ENCODE results near the gene SLC35E3. TPM values are rescaled to one million over a fixed set of nuclear protein-coding genes. Genes with fewer than 3 reads are reported as not detected.
"Not testable (repeated sequence)": the region's sequence is repeated elsewhere in the genome, so short reads cannot be mapped to it uniquely, and the experiment has no call there.

SLC35E3 gene
- total RNA-seq, 1 donor from 2014 or later = 2.6 TPM

GRCh38 chr12:68790081-68790951, 44.3 kb downstream of the SLC35E3 start:
- intact Hi-C loops (cut with DNase I) = no loop called here
- ATAC-seq (ENCODE audit: poor library complexity) = no peak
- DNase-seq = no peak

DNA sequence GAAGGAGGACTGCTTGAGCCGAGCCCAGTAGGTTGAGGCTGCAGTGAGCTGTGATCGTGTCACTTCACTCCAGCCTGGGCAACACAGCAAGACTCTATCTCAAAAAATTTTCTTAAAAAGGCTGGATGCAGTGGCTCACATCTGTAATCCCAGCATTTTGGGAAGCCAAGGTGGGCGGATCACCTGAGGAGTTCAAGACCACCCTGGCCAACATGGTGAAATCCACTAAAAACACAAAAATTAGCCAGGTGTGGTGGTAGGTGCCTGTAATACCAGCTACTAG, 44.9 kb downstream of the SLC35E3 start:
- intact Hi-C loops (cut with DNase I) = no loop called here
- no peak for ATAC-seq (ENCODE audit: poor library complexity)
- DNase-seq = no peak

DNA sequence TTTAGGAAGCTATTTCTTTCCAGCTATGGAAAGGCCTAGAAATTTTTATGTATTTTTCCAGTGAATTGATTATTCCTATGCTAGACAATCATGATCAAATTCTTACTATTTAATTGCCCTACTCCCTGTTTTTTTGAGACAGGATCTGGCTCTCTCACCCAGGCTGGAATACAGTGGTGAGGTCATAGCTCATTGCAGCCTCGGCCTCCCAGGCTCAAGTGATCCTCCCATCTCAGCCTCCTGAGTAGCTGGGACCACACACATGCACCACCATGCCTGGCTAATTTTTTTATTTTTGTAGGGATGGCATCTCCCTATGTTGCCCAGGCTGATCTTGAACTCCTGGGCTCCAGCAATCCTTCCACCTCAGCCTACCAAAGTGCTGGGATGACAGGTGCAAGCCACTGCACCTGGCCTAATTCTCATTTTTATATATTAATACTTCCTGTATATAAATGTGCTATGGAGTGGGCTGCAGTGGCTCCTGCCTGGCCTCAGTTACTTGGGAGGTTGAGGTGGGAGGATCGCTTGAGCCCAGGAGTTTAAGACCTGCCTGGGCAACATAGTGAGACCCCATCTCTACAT, 46.0 kb downstream of the SLC35E3 start:
- intact Hi-C loops (cut with DNase I) = no loop called here
- ATAC-seq (ENCODE audit: poor library complexity) = no peak
- no peak for DNase-seq

DNA sequence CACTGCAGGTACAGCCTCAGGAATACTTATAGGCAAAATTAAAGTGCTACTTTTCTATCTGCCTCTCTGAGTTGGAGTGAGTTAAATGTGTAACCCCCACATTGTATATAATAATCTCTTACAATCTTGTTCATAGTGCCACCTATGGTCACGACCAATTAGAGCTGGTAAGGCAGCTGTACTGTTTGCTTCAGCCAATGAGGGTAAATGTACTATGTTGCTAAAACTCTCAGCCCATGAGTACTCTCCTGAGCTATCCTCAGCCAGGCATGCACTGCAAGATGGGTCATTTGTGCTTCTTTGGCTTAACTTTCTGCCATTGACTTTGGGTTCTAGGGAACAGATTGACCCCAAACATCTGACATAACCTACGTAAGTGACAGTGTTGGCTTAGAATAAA, 47.0 kb downstream of the SLC35E3 start:
- intact Hi-C loops (cut with DNase I) = no loop called here
- ATAC-seq (ENCODE audit: poor library complexity) = no peak

DNA sequence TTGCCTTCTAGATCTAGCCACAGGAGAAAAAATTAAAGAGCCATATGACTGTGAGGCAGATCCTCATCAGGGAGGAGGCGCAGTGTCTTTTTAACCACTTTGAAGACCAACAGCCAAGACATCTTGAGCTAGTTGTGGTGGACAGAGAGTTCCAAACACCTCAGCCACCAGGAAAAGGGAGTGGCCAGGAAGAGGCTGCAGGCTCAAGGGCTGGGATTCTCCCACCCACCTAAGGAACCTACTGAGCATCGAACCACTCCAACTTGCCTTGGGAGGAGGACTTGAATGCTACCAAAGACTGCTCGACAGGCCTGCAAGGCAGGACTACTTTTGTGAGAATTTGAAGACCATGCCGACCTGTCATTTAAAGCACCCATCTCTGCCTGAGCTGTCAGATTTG, 47.5 kb downstream of the SLC35E3 start:
- intact Hi-C loops (cut with DNase I) = no loop called here
- ATAC-seq (ENCODE audit: poor library complexity) (no peak), DNase-seq (no peak)

More for the DNA sequence above, 47.0 kb downstream of the SLC35E3 start:
- no peak for DNase-seq

- intact Hi-C loops (cut with DNase I) = no loop called here
- ATAC-seq (ENCODE audit: poor library complexity) (no peak), DNase-seq (no peak)
These were observed 48.1 kb downstream of the SLC35E3 start for GRCh38 chr12:68793975-68794652.

DNA sequence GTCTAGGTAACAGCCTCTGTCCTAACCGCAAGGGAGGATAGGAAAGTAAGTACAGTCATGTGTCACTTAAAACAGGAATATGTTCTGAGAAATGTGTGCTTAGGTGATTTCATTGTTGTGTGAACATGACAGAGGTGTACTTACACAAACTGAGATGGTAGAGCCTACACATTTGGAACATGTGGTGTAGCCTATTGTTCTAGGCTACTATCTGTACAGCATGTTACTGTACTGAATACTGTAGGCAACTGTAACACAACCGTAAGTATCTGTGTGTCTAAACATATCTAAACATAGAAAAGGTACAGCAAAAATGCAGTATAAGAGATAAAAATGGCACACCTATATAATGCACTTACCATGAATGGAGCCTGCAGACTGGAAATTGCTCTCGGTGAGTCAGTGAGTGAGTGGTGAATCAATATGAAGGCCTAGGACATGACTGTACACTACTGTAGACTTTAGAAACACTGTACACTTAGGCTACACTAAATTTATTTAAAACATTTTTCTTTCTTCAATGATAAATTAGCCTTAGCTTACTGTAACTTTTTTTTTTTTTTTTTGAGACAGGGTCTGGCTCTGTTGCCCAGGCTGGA, 48.8 kb downstream of the SLC35E3 start:
- ATAC-seq (ENCODE audit: poor library complexity) (no peak), DNase-seq (no peak)
- intact Hi-C loops (cut with DNase I) = no loop called here

- intact Hi-C loops (cut with DNase I) = no loop called here
- ATAC-seq (ENCODE audit: poor library complexity) (no peak), DNase-seq (no peak)
These were observed 50.4 kb downstream of the SLC35E3 start for GRCh38 chr12:68796399-68796798.

DNA sequence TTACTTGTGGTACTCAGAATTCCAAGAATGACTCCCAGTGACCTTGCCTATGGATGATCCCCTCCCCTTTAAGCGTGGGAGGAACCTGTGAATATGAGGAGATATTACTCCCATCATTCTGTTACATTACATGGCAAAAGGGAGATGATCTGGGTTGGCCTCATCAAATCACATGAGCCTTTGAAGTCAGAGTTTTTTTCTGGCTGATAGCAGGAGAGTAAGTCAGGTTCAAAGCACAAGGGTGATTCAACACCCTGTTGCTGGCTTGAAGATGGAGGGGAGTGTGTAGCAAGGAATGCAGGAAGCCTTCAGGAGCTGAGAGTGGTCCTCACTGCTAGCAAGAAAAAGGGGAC, 52.9 kb downstream of the SLC35E3 start:
- ATAC-seq (ENCODE audit: poor library complexity) = no peak
- intact Hi-C loops (cut with DNase I) = no loop called here
- no peak for DNase-seq

- ATAC-seq (ENCODE audit: poor library complexity) (no peak), DNase-seq (no peak)
- intact Hi-C loops (cut with DNase I) = no loop called here
These were observed 54.3 kb downstream of the SLC35E3 start for GRCh38 chr12:68800294-68800693.

GRCh38 chr12:68801124-68801523, 55.1 kb downstream of the SLC35E3 start:
- ATAC-seq (ENCODE audit: poor library complexity); intact Hi-C loops (cut with DNase I): not testable (repeated sequence)

GRCh38 chr12:68802372-68802745, 56.4 kb downstream of the SLC35E3 start:
- DNase-seq; ATAC-seq (ENCODE audit: poor library complexity); intact Hi-C loops (cut with DNase I): not testable (repeated sequence)

More at GRCh38 chr12:68801124-68801523, 55.1 kb downstream of the SLC35E3 start:
- DNase-seq = not testable (repeated sequence)

- DNase-seq; ATAC-seq (ENCODE audit: poor library complexity); intact Hi-C loops (cut with DNase I): not testable (repeated sequence)
These were observed 57.1 kb downstream of the SLC35E3 start for GRCh38 chr12:68802911-68803651.

- DNase-seq (no peak), ATAC-seq (ENCODE audit: poor library complexity) (no peak)
- intact Hi-C loops (cut with DNase I) = no loop called here
These were observed 58.1 kb downstream of the SLC35E3 start for GRCh38 chr12:68803948-68804656.

- DNase-seq (no peak), ATAC-seq (ENCODE audit: poor library complexity) (no peak)
- intact Hi-C loops (cut with DNase I) = no loop called here
These were observed 58.9 kb downstream of the SLC35E3 start for GRCh38 chr12:68804657-68805591.

- DNase-seq (no peak), ATAC-seq (ENCODE audit: poor library complexity) (no peak)
- intact Hi-C loops (cut with DNase I) = no loop called here
These were observed 59.7 kb downstream of the SLC35E3 start for GRCh38 chr12:68805592-68806120.
